HEK293 (cell line): ENCODE data around the gene PTP4A2.

Experiments
- AEBP2 ChIP-seq: fragments of 450-650 bp; formaldehyde crosslinking; IDR thresholded peaks from 2 replicates; pipeline ENCODE4 v1.5.1; 2016; ENCODE audit warnings: missing biosample characterization, missing genetic modification characterization, borderline replicate concordance
- GLIS1 ChIP-seq: fragments of 450-650 bp; formaldehyde crosslinking; IDR thresholded peaks from 2 replicates; pipeline ENCODE4 v1.5.1; 2016; ENCODE audit warnings: missing biosample characterization, missing genetic modification characterization
- IKZF3 ChIP-seq: fragments of 450-650 bp; IDR thresholded peaks from 2 replicates; pipeline ENCODE4 v1.5.0; 2018; ENCODE audit warnings: missing biosample characterization, mild to moderate bottlenecking, missing genetic modification characterization, moderate library complexity
- KLF1 ChIP-seq: fragments of 450-650 bp; formaldehyde crosslinking; IDR thresholded peaks from 2 replicates; pipeline ENCODE4 v1.5.1; 2016; ENCODE audit warnings: missing biosample characterization, missing genetic modification characterization
- PATZ1 ChIP-seq: fragments of 450-650 bp; formaldehyde crosslinking; IDR thresholded peaks from 2 replicates; pipeline ENCODE4 v1.5.1; 2016; ENCODE audit warnings: missing biosample characterization, missing genetic modification characterization
- PRDM1 ChIP-seq: fragments of 450-650 bp; formaldehyde crosslinking; IDR thresholded peaks from 2 replicates; pipeline ENCODE4; 2016; ENCODE audit warnings: missing biosample characterization, missing genetic modification characterization
- PRDM10 ChIP-seq: fragments of 450-650 bp; formaldehyde crosslinking; IDR thresholded peaks from 2 replicates; pipeline ENCODE4 v1.5.1; 2016; ENCODE audit warnings: missing biosample characterization, missing genetic modification characterization
- SCRT1 ChIP-seq: fragments of 450-650 bp; formaldehyde crosslinking; IDR thresholded peaks from 2 replicates; pipeline ENCODE4 v1.5.1; 2016; ENCODE audit warnings: missing biosample characterization, missing genetic modification characterization, borderline replicate concordance
- TRIM28 ChIP-seq: IDR thresholded peaks from 2 replicates; pipeline ENCODE4 v1.6.1; 2011; ENCODE audit warnings: low read length, control low read depth, borderline replicate concordance
- ZBTB48 ChIP-seq: fragments of 450-650 bp; formaldehyde crosslinking; IDR thresholded peaks from 2 replicates; pipeline ENCODE4 v1.5.1; 2016; ENCODE audit warnings: missing biosample characterization, missing genetic modification characterization
- ZFHX2 ChIP-seq: fragments of 450-650 bp; formaldehyde crosslinking; conservative IDR thresholded peaks from 2 replicates; pipeline ENCODE4 v1.5.1; 2016; ENCODE audit warnings: missing biosample characterization, missing genetic modification characterization
- ZNF112 ChIP-seq: fragments of 450-650 bp; formaldehyde crosslinking; IDR thresholded peaks from 2 replicates; pipeline ENCODE4 v1.5.0; 2017; ENCODE audit warnings: missing biosample characterization, missing genetic modification characterization
- ZNF223 ChIP-seq: fragments of 450-650 bp; formaldehyde crosslinking; IDR thresholded peaks from 2 replicates; pipeline ENCODE4 v1.5.1; 2016; ENCODE audit warnings: missing biosample characterization, missing genetic modification characterization
- ZNF335 ChIP-seq: fragments of 450-650 bp; formaldehyde crosslinking; conservative IDR thresholded peaks from 2 replicates; pipeline ENCODE4 v1.5.1; 2016; ENCODE audit warnings: missing biosample characterization, missing genetic modification characterization
- ZNF404 ChIP-seq: fragments of 450-650 bp; formaldehyde crosslinking; IDR thresholded peaks from 2 replicates; pipeline ENCODE4 v1.5.1; 2017; ENCODE audit warnings: missing biosample characterization, missing genetic modification characterization
- ZNF449 ChIP-seq: fragments of 450-650 bp; formaldehyde crosslinking; IDR thresholded peaks from 2 replicates; pipeline ENCODE4 v1.5.1; 2017; ENCODE audit warnings: missing biosample characterization, mild to moderate bottlenecking, missing genetic modification characterization, moderate library complexity
- ZNF473 ChIP-seq: fragments of 450-650 bp; formaldehyde crosslinking; IDR thresholded peaks from 2 replicates; pipeline ENCODE4 v1.5.1; 2017; ENCODE audit warnings: missing biosample characterization, missing genetic modification characterization
- ZNF624 ChIP-seq: fragments of 450-650 bp; formaldehyde crosslinking; IDR thresholded peaks from 2 replicates; pipeline ENCODE4 v1.5.1; 2017; ENCODE audit warnings: missing biosample characterization, missing genetic modification characterization
- ZNF660 ChIP-seq: fragments of 450-650 bp; IDR thresholded peaks from 2 replicates; pipeline ENCODE4 v1.5.1; 2018; ENCODE audit warnings: missing biosample characterization, mild to moderate bottlenecking, missing genetic modification characterization
- ZXDB ChIP-seq: fragments of 450-650 bp; formaldehyde crosslinking; IDR thresholded peaks from 2 replicates; pipeline ENCODE4 v1.5.1; 2016; ENCODE audit warnings: missing biosample characterization, missing genetic modification characterization

Gene PTP4A2

GRCh38 chr1:31954607-31955283 lies 16.6 kb upstream of the PTP4A2 start (continued):
- peak; percentile 98 for TF ChIP-seq PRDM10 (tag by site-specific recombination)
- TF ChIP-seq SCRT1 (tag by site-specific recombination) = no peak
- peak; percentile 85 for TF ChIP-seq IKZF3 (tag by site-specific recombination)
- TF ChIP-seq ZNF660 = 0 out of 2 replicates have a peak, but pooled peaks have one; percentile 11
- peak; percentile 63 for TF ChIP-seq PATZ1
- TF ChIP-seq ZNF223 = no peak
- peak; percentile 91 for TF ChIP-seq GLIS1 (tag by site-specific recombination)
- TF ChIP-seq ZNF624 = no peak
- no peak for TF ChIP-seq ZNF404 (tag by site-specific recombination)
- peak; percentile 41; the same call in 1 of the 2 replicates for TF ChIP-seq ZFHX2 (tag by site-specific recombination)
- 0 out of 2 replicates have a peak, but pooled peaks have one; percentile 11 for TF ChIP-seq PRDM1 (tag by site-specific recombination)
- TF ChIP-seq ZNF112 = no peak
- TF ChIP-seq ZBTB48 (tag by site-specific recombination) = peak; percentile 97
- peak; percentile 77 for TF ChIP-seq ZNF335
- no peak for TF ChIP-seq ZXDB (tag by site-specific recombination)
- TF ChIP-seq ZNF449 (tag by site-specific recombination) = no peak
- TF ChIP-seq AEBP2 (tag by site-specific recombination) = no peak
- peak; percentile 57; the same call in 1 of the 2 replicates for TF ChIP-seq TRIM28
- no peak for TF ChIP-seq KLF1
- no peak for TF ChIP-seq ZNF473 (tag by site-specific recombination)
- TF ChIP-seq, all 188 proteins: peak for 24
